ENCODE results near the gene RGS10.

Gene RGS10

GRCh38 chr10:119461380-119461779 lies 81.1 kb downstream of the RGS10 start:
- no peak overlapping the region for H3K9ac ChIP-seq (ENCODE audit: low read depth, low read length)
- no peak overlapping the region for H3K27ac ChIP-seq (ENCODE audit: low read length)

GRCh38 chr10:119460369-119461195 lies 81.9 kb downstream of the RGS10 start:
- Histone ChIP-seq H3K4me1 (ENCODE audit: insufficient read depth, low read length) (no peaks in the 10 kb centered on the region), H3K4me3 (ENCODE audit: low read length) (no peak overlapping the region), H3K9me3 (ENCODE audit: insufficient read depth, low read depth, low read length) (no peaks in the 10 kb centered on the region), H3K36me3 (ENCODE audit: insufficient read depth, low read depth, low read length) (no peaks in the 10 kb centered on the region), H3K9ac (ENCODE audit: low read depth, low read length) (no peak overlapping the region), H3K27ac (ENCODE audit: low read length) (no peak overlapping the region), H3K27me3 (ENCODE audit: insufficient read depth, low read length) (no peaks in the 10 kb centered on the region; the same call in 1 of the 2 replicates)

More at GRCh38 chr10:119461380-119461779, 81.1 kb downstream of the RGS10 start:
- Histone ChIP-seq H3K27me3 (ENCODE audit: insufficient read depth, low read length) (no peaks in the 10 kb centered on the region; the same call in none of the 2 replicates), H3K4me1 (ENCODE audit: insufficient read depth, low read length) (no peaks in the 10 kb centered on the region), H3K36me3 (ENCODE audit: insufficient read depth, low read depth, low read length) (no peaks in the 10 kb centered on the region), H3K4me3 (ENCODE audit: low read length) (no peak overlapping the region), H3K9me3 (ENCODE audit: insufficient read depth, low read depth, low read length) (no peaks in the 10 kb centered on the region)

- Histone ChIP-seq H3K9ac (ENCODE audit: low read depth, low read length) (no peak overlapping the region), H3K4me1 (ENCODE audit: insufficient read depth, low read length) (no peaks in the 10 kb centered on the region; the same call in 1 of the 2 replicates), H3K27me3 (ENCODE audit: insufficient read depth, low read length) (no peaks in the 10 kb centered on the region), H3K9me3 (ENCODE audit: insufficient read depth, low read depth, low read length) (no peaks in the 10 kb centered on the region), H3K27ac (ENCODE audit: low read length) (no peak overlapping the region), H3K36me3 (ENCODE audit: insufficient read depth, low read depth, low read length) (no peaks in the 10 kb centered on the region), H3K4me3 (ENCODE audit: low read length) (no peak overlapping the region)
These were observed 82.7 kb downstream of the RGS10 start for GRCh38 chr10:119459681-119460340.

GRCh38 chr10:119457966-119458766 lies 84.4 kb downstream of the RGS10 start:
- Histone ChIP-seq H3K36me3 (ENCODE audit: insufficient read depth, low read depth, low read length) (no peaks in the 10 kb centered on the region), H3K4me3 (ENCODE audit: low read length) (no peak overlapping the region), H3K27ac (ENCODE audit: low read length) (no peak overlapping the region), H3K4me1 (ENCODE audit: insufficient read depth, low read length) (no peaks in the 10 kb centered on the region; the same call in 1 of the 2 replicates), H3K27me3 (ENCODE audit: insufficient read depth, low read length) (no peaks in the 10 kb centered on the region), H3K9me3 (ENCODE audit: insufficient read depth, low read depth, low read length) (no peaks in the 10 kb centered on the region), H3K9ac (ENCODE audit: low read depth, low read length) (no peak overlapping the region)

- Histone ChIP-seq H3K4me1 (ENCODE audit: insufficient read depth, low read length) (no peaks in the 10 kb centered on the region; the same call in 1 of the 2 replicates), H3K9ac (ENCODE audit: low read depth, low read length) (no peak overlapping the region), H3K27ac (ENCODE audit: low read length) (no peak overlapping the region), H3K36me3 (ENCODE audit: insufficient read depth, low read depth, low read length) (no peaks in the 10 kb centered on the region), H3K27me3 (ENCODE audit: insufficient read depth, low read length) (no peaks in the 10 kb centered on the region), H3K9me3 (ENCODE audit: insufficient read depth, low read depth, low read length) (no peaks in the 10 kb centered on the region), H3K4me3 (ENCODE audit: low read length) (no peak overlapping the region)
These were observed 86.1 kb downstream of the RGS10 start for GRCh38 chr10:119456435-119456810.

- Histone ChIP-seq H3K4me3 (ENCODE audit: low read length) (no peak overlapping the region), H3K9ac (ENCODE audit: low read depth, low read length) (no peak overlapping the region), H3K9me3 (ENCODE audit: insufficient read depth, low read depth, low read length) (no peaks in the 10 kb centered on the region), H3K27me3 (ENCODE audit: insufficient read depth, low read length) (no peaks in the 10 kb centered on the region), H3K36me3 (ENCODE audit: insufficient read depth, low read depth, low read length) (no peaks in the 10 kb centered on the region), H3K4me1 (ENCODE audit: insufficient read depth, low read length) (no peaks in the 10 kb centered on the region; the same call in 1 of the 2 replicates), H3K27ac (ENCODE audit: low read length) (no peak overlapping the region)
These were observed 86.7 kb downstream of the RGS10 start for GRCh38 chr10:119455609-119456434.

GRCh38 chr10:119454990-119455389 lies 87.5 kb downstream of the RGS10 start:
- H3K27ac ChIP-seq (ENCODE audit: low read length) = no peak overlapping the region
- H3K9me3 ChIP-seq (ENCODE audit: insufficient read depth, low read depth, low read length) = no peaks in the 10 kb centered on the region
- H3K4me3 ChIP-seq (ENCODE audit: low read length) = no peak overlapping the region
- H3K4me1 ChIP-seq (ENCODE audit: insufficient read depth, low read length) = no peaks in the 10 kb centered on the region; the same call in 1 of the 2 replicates
- H3K27me3 ChIP-seq (ENCODE audit: insufficient read depth, low read length) = no peaks in the 10 kb centered on the region
- no peaks in the 10 kb centered on the region for H3K36me3 ChIP-seq (ENCODE audit: insufficient read depth, low read depth, low read length)
- no peak overlapping the region for H3K9ac ChIP-seq (ENCODE audit: low read depth, low read length)

GRCh38 chr10:119454316-119454715 lies 88.2 kb downstream of the RGS10 start:
- H3K27ac ChIP-seq (ENCODE audit: low read length) = no peak overlapping the region
- H3K4me3 ChIP-seq (ENCODE audit: low read length) = no peak overlapping the region
- H3K9me3 ChIP-seq (ENCODE audit: insufficient read depth, low read depth, low read length) = no peaks in the 10 kb centered on the region
- H3K27me3 ChIP-seq (ENCODE audit: insufficient read depth, low read length) = no peaks in the 10 kb centered on the region
- no peaks in the 10 kb centered on the region; the same call in 1 of the 2 replicates for H3K4me1 ChIP-seq (ENCODE audit: insufficient read depth, low read length)
- no peaks in the 10 kb centered on the region for H3K36me3 ChIP-seq (ENCODE audit: insufficient read depth, low read depth, low read length)
- no peak overlapping the region for H3K9ac ChIP-seq (ENCODE audit: low read depth, low read length)

GRCh38 chr10:119453313-119453712 lies 89.2 kb downstream of the RGS10 start:
- no peak overlapping the region for H3K4me3 ChIP-seq (ENCODE audit: low read length)
- no peak overlapping the region for H3K9ac ChIP-seq (ENCODE audit: low read depth, low read length)
- no peaks in the 10 kb centered on the region; the same call in 1 of the 2 replicates for H3K4me1 ChIP-seq (ENCODE audit: insufficient read depth, low read length)
- H3K36me3 ChIP-seq (ENCODE audit: insufficient read depth, low read depth, low read length) = no peaks in the 10 kb centered on the region
- no peaks in the 10 kb centered on the region for H3K27me3 ChIP-seq (ENCODE audit: insufficient read depth, low read length)
- no peak overlapping the region for H3K27ac ChIP-seq (ENCODE audit: low read length)
- H3K9me3 ChIP-seq (ENCODE audit: insufficient read depth, low read depth, low read length) = no peaks in the 10 kb centered on the region

- H3K27me3 ChIP-seq (ENCODE audit: insufficient read depth, low read length) = no peaks in the 10 kb centered on the region
- no peaks in the 10 kb centered on the region for H3K36me3 ChIP-seq (ENCODE audit: insufficient read depth, low read depth, low read length)
- peaks cover 2% of the 10 kb centered on the region; the same call in 1 of the 2 replicates for H3K4me1 ChIP-seq (ENCODE audit: insufficient read depth, low read length)
- H3K27ac ChIP-seq (ENCODE audit: low read length) = no peak overlapping the region
- no peak overlapping the region for H3K4me3 ChIP-seq (ENCODE audit: low read length)
- H3K9ac ChIP-seq (ENCODE audit: low read depth, low read length) = no peak overlapping the region
- no peaks in the 10 kb centered on the region for H3K9me3 ChIP-seq (ENCODE audit: insufficient read depth, low read depth, low read length)
These were observed 90.1 kb downstream of the RGS10 start for GRCh38 chr10:119452396-119452795.
